Sigmoid colon (tissue), 4 donors: ENCODE results near the gene MRTO4.

Experiments used
- CTCF ChIP-seq, 4 experiments: fragments of 450-650 bp in 3 of 4; fragments of 200-600 bp in 1 of 4; IDR thresholded peaks; one replicate each; pipeline ENCODE4 v1.5.1; 2016 to 2019; ENCODE audit warnings: antibody characterized with exemption in 4 of 4, mild to moderate bottlenecking in 3 of 4, moderate library complexity in 2 of 4
- EP300 ChIP-seq, 4 donors: sonication (generic); formaldehyde crosslinking; IDR thresholded peaks; one replicate each; pipeline ENCODE4 v1.6.1; 2017; ENCODE audit warnings: antibody characterized with exemption in 4 of 4
- POLR2A ChIP-seq, 2 donors: fragments of 450-650 bp; IDR thresholded peaks; one replicate each; pipeline ENCODE4 v1.6.1; 2016; ENCODE audit warnings: antibody characterized with exemption in 2 of 2, mild to moderate bottlenecking in 2 of 2, moderate library complexity in 2 of 2
- POLR2AphosphoS5 ChIP-seq, 4 donors: sonication (generic); formaldehyde crosslinking; IDR thresholded peaks; one replicate each; pipeline ENCODE4 v1.6.1; 2017; ENCODE audit warnings: antibody characterized with exemption in 4 of 4

DNA sequence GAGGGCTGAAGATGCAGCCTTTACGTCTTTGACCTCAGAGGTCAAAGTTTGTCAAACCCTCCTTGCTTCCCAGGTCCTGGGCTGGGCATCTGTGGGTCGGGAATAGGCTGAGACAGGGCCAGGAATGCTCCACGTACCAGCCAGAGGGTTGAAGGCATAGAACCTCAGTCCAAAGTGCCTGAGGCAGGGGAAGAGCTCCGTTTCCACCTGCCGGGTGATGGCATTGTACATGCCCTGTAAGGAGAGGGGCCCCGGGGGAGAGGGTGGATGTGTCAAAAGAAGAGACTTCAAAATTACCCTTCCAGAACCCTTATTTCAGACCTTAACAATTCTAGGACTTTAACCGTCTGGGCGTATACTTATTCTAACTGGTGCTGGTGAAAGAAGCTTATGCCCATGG, 33.3 kb downstream of the MRTO4 start:
- TF ChIP-seq POLR2AphosphoS5 (IDR thresholded peaks at IDR 0.05) (no peak), CTCF (IDR thresholded peaks at IDR 0.05) (no peak), POLR2A (IDR thresholded peaks at IDR 0.05) (no peak), EP300 (IDR thresholded peaks at IDR 0.05) (no peak)
